Fibroblast of skin of abdomen (primary cell): ENCODE measurements around the gene NUP210.

Experiments used
- DNase-seq: peaks from one replicate; pipeline ENCODE4 v3.0.0-alpha.2; 2013

The NUP210 gene

DNA sequence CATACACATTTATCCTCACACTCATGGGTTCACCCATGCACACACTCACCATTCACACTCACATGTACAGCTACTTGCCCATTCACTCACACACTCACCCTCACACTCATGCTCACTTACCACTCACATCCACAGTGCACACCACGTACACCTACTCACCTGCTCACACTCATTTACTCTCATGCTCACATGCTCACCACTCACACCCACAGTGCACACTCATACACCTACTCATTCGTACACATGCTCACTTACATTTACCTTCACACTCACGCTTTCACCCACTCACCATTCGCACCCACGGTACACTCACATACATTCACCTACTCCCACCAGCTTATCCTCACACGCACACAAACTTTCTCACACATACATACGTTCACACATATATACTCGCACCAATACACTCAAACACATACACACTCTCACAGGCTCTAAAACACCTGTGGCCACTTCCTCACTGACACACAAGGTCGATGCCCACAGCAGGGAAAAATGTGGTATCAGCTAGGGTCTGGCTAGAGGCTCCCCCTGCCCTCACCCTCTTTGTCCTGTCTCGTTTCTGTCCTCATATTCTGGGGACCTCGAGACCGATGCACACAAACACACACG is 46.0 kb downstream of the NUP210 start:
- no peak for DNase-seq

DNA sequence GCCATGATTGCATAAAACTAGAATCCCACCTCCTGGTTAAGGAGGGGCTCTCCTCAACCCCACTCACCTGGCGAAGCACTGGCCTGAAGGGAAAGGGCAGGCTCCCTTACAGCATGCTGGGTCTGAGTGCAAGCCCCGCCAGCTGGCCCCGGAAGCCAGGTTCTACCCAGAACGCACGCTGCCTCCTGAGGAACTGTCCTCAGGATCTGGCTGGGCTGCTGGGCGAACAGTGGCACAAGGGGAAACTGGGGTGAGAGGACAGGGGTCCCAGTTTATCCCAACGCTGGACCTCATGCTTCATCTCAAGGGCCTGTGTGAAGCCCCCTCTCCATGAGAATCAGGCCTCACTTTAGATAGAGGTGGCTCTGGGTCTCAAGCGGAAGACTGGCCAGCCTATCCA is 47.5 kb downstream of the NUP210 start:
- DNase-seq: no peak

DNA sequence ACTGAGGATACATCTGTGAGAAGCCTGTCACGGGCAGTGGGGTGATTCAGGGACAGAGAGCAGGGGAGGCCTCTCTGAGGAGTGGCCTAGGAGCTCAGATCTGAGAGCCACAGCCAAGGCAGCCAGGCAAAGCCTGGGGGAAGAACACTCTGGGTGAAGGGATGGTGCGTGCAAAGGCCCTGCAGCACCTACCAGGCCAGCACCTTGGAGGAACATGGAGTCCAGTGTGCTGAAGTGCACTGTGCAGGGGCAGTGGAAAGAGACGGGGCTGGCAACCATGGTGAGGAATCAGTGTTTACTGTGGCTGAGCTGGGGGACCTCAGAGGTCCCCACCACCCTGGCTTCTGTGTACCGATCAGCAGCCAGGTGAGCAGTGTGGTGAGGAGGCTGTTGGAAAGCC is 48.0 kb downstream of the NUP210 start:
- DNase-seq: no peak

DNA sequence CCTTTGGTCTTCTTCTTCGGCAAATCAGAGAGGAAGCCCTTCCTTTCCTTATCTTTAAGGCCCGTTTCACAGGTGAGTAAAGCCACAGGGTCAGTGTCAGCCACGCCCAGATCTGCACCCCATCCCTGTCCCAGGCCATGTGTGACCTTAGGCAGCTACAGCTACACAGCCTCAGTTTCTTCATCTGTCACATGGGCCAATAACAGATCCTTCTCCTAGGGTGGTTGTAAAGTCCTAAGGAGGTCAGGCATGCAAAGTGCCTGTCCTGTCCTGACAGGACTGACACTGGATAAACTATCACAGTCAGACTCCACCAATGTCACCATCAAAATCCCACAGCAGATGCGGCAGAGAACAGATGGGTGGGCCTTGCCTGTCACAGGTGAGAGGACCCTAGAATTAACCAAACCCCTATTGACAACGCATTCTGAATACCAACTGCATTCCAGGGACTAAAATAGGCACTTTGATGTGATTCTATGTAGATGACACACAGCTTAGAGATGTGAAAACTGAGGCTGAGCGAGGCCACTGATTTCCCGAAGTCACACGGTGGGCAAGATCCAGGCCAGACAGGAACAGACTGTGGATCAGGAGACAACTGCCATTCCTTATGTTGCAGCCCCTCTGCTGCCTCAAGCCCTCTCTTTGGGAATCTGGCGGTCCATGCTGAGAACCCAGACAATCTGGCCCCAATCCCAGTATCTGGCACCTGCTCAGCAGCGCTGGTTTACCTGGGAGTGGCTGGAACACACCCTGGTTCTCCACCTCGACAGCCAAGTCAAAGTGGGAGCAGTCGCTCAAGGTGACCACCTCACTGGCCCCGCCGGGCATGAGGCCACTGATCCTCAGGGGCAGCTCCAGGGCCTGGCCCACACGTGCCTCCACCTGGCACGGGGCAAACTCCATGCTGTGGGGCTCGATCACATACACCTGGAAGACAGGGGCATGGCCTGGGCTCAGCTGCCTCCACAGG is 48.7 kb downstream of the NUP210 start:
- DNase-seq: no peak

DNA sequence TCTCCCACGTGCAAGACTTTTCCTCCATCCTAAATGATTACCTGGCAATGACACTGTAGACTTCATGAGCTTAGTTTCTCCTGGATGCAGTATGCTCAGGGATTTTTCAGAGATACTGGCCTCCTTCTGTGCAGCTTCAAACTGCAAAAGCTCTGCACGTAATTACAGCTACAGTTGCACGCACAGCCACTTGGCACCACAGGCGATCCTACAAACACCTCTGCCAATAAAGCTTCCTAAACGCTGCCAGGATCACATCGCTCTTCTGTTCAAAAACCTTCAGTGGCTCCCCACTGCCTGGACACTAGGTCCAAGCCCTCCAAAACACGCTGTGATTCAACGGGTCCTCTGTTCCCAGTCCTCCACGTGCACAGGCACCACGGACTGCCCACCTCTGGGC is 49.5 kb downstream of the NUP210 start:
- no peak for DNase-seq

DNA sequence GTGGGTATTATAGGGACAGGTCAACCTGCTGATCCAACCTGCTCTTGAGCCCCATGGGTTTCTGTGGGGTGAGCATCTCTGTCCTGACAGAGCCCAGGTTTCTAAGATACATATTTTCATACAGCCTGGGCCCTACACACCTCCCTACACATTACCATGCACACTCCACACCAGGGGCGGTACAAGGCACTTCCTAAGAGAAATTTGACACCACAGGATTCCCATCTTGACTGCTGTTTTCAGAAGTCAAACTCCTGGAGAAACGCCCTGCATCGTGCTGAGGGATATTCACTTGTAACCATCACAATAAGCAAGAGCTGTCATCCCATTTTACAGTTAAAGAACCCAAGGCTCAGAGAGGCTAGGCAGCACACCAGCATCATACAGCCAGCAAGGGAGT is 50.1 kb downstream of the NUP210 start:
- no peak for DNase-seq

DNA sequence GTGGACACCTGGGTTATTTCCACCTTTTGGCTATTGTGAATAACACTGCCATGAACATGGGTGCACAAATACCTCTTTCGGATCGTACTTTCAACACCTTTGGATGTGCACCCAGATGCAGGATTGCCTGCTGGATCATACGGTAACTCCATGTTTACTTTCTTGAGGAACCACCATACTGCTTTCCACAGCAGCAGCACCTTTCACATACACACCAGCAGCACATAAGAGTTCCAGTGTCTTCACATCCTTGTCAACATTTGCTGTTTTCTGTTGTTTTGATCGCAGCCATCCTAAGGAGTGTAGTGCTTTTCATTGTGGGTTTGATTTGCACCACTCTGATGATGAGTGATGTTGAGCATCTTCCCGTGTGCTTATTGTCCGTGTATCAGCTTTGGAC is 51.3 kb downstream of the NUP210 start:
- DNase-seq: no peak

DNA sequence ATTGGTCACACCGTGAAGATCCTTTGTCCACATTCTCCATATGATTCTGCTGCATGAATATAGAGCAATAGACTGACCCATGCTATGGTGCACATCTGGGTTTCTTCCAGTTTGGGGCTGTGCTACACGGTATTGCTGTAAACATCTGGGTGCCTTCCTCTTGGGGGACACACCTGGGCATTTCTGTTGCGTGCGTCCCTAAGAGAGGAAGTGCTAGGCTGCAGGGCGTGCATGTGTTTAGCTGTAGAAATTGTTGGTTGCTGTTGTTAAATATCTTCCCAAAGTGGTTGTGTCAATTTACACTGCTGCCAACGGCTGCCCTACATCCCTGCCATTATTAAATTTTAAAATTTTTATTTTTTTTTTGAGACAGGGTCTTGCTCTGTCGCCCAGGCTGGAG is 52.4 kb downstream of the NUP210 start:
- no peak for DNase-seq

DNA sequence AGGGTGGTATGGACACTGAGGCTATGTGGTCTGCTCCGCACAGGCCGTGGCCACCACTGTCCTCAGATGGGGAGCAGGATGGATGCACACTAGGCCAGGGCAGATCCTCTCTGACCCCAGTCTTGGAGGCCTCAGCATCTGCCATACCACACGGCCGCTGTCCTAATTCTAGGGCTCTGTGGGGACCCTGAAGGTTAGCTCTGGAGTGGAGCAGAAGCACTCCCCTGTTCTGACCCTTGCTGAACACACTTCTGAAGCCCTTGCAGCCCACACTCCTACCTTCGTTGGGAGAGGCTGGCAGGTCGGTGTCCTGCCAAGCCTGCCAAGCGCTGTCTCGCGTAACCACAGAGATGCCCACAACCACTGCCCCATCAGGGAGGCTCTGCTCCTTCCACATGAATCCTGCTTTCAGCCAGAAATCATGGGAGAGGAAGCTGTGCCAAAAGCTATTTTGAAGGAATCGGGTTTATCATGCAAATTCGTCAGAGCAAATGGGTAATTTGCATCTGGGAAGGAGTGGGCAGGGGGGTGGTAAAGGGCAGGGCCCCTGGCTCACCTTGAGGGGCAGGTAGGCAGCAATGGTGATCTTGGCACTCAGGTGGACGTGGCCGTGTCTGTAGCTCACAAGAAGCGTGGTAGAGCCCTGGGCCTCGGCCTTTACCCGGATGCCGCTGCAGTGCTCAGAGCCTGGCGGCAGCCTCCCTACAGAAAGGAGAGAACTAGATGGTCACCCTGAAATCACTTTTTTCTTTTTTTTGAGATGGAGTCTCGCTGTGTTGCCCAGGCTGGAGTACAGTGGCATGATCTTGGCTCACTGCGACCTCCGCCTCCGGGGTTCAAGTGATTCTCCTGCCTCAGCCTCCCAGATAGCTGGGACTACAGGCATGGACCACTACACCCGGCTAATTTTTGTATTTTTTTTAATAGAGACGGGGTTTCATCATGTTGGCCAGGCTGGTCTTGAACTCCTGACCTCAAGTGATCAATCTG is 54.4 kb downstream of the NUP210 start:
- DNase-seq: no peak

DNA sequence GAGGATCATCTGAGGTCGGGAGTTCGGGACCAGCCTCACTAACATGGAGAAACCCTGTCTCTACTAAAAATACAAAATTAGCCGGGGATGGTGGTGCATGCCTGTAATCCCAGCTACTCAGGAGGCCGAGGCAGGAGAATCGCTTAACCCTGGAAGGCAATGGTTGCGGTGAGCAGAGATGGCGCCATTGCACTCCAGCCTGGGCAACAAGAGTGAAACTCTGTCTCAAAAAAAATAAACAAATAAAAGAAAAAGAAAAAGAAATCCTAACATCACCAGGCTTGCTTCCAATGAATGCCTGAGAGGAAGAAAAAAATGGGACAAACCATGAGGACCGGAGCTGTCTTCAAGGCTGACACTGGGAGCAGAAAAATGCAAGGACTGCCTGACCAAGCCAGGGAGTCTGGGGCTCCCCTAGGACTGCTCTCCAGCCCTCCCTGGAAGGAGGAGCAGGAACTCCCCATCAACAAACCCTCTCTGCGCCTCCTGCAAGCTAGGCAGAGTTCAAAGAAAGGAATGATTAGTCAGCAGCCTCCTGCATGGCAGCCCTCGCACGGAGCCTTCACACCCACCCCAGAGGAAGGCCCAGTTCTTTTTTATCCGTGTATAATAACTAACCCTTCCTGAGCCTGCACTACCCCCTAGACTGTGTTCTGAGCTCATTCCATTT is 55.4 kb downstream of the NUP210 start:
- DNase-seq: peak; percentile 39

DNA sequence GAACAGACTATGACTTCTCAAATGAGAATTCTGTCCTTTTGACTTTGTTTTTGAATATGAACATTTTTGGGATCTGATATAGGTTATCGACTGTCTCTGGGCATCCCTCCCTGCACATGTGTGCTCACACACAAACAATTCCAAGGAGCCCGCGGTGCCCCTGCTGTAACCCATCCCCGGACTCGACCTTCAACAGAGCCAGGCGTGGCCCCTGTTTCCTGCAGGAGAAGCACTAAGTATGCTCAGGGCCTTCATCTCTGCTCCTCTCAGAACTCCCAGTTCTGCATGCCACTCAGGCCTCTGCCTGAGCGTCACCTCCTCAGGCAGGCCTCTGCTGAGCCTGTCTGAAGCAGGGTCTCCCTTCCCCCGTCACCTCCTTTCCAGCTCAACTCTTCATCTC is 57.6 kb downstream of the NUP210 start:
- DNase-seq: no peak

DNA sequence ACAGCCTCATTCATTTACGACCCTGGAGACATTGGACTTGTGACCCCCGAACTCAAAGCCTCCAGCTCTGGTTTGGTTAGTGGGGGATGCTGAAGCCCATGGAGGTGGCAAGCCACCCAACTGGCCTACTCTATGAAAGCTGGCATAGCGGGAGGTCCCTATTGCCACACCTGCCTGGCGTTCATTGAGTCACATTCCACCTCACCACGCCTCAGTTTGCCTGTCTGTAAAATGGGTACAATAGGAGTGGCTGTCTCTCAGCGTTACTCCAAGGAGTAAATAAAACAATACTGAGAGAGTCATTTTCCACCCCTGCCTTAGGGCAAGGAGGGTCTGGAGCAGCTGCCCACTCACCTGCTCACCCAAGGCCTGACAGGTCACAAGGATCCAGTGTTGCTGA is 60.2 kb downstream of the NUP210 start:
- no peak for DNase-seq

DNA sequence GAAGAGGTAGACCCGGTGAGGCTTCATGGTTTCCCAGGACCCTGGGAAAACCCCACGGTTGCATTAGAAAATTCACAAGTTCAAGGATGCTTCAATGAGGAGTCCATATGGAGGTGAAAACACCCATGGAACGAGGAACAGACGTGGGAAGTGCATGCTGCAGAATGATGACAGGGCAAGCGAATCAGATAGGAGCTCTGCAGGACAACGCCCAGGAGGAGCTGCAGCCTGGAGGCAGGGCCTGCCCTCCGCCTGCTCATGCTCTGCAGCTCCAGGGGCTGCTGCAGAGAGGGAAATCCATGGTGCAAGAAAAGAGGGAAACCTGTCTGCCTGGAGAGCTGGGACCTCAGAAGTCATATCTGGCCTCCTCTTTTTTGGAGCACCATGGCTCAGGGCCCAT is 61.5 kb downstream of the NUP210 start:
- no peak for DNase-seq

DNA sequence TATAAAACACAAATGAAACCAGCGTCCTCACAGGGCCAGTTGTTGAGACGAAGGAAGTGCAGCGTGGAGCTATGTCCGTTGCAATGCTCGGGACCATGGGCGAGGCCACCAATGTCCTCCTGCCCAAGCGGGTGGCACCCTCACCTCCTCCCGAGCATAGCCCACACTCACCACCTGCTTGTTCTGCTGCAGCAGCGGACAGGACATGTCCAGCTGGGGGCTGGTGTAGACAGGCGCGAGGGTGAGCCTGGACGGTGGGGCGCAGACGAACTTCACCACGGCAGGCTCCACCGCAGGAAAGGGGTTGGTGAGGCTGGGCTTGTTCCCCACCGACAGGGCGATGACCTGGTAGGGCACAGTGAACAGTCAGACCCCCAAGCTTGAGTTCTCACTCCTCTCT is 62.1 kb downstream of the NUP210 start:
- DNase-seq: no peak

DNA sequence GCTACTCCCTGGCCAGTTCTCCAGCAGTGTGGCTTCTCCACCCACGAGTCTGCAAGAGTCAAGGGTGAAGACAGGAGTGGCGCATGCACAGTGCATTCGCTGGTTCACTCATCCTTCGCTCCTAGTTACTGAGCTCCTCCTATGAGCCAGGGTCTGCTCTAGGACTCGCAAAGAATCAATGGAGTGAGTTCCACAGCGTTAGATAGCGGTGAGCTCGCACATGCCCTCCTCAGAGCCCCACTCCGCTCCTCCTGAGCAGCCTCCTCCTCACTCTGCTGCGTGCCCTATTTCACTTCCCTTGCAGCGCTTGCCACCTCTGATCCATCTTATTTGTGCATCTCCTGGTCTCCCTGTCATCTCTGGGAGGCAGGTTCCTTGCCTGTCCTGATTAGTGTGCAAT is 63.0 kb downstream of the NUP210 start:
- no peak for DNase-seq

DNA sequence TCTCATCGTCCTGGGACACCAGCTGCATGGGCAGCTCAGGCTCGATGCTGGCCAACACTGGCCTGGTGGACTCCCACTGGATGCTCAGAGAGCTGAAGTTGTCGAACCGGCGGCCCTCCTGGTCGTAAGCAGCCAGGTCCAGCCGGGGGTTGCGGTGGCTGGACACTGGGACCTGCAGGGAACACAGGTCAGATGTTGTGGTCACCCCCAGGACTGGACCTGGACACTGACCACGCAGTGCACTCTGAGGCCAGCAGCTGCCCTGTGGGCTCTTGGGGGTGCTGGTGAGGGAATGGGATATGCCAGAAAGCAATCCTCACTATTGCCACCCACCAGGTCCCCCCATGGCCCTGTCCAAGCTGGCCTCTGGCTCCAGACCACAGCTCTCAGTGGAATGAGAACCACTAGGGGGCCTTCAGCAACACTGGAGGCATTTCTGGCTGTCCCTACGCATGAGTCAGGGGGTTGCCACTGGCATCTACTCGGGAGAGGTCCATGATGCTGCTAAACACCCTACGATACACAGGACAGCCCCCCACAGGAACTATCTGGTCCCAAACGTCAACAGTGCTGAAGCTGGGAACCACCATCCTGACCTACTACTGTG is 66.1 kb downstream of the NUP210 start:
- peak; percentile 6 for DNase-seq

DNA sequence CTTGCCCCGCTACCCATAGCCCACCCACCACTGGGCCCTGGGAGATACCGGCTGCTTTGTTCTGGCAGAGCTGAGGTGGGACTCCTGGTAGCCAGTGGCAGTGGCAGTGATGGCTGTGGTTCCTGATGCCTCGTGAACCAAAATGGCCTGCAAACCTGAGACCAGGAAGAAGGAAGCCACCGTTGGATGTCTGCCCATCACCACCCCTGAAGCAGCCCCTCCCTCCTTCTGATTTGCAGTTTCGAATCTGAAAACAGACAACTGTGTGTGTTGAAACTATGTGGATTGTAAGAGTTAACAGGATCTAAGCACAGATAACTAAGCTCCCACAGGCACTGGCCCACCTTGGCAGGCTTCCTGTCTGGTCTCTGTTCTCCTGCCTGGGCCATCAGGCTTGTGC is 66.6 kb downstream of the NUP210 start:
- DNase-seq: no peak

DNA sequence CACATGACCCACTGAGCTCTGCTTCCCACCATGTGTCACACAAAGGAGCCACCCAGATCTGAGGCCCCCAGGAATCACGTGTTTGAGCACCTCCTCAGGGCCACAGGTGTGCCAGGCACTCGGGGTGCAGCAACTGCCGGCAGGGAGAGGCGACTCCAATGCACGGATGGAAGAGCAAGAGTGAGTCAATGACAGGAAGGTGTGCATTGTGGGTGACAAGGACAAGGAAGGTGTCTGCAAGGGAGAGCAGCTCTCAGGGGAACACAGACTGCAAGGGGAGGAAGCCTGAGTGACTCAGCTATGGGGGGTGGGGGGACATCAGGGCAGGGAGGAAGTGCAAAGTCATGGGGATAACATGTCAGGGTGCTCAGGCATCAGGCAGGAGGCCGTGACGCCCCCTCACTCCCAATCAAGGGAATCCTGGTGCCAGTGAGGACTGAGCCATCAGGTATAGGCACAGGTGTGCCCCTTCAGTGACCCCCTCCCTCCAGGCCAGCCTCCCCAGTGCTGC is 67.4 kb downstream of the NUP210 start:
- peak; percentile 45 for DNase-seq

DNA sequence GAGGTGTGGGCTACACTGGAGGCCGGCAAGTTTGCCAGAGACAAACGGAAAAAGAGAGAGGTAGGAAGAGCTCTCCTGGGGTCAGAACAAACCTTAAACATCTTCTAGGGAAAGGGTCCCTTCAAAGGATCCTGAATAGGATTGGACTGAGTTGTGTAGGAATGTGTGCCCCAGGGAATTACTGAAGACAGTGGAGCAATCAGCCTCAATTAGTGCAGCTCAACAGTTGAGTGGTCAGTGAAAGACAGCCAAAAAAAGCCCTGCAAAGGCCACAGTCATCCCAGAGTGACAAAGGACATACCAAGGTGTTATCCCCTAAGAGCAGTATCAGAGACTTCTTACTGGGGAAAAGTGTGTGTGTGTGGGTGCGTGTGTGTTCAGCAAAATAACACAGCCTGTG is 70.3 kb downstream of the NUP210 start:
- DNase-seq: no peak

DNA sequence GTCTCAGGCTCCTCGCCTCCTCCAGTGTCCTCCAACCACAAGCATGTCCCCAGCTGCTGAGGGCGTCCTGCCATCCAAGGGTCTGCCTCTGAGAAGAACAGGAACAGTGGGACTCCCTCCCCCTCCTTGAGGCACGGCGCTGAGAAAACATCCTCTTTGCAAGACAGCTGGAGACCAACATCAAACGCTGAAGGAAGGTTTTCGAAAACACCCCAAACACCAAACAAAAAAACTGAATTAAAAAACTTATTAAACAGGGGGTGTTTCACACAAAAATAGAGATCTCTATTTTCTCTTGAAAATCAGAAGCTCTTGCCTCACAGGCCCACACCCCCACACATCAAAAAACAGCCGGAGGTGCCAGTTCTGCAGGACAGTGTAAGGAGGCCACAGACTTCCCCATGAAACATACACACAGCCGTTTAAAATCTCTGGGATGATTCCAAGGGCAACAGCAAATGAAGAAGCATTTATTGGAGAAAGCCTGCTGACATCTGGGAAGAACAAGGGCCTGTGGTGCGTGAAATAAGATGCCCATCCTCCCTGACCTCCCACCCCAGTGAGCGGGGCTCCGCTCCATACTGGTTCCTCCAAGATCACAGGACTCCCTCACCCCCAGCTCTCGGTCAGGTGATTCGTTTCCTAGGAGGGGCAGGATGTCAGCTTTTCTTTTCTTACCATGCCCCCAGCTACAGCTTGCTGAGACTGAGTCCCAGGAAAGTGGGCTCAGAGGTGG is 71.3 kb downstream of the NUP210 start:
- peak; percentile 37 for DNase-seq

DNA sequence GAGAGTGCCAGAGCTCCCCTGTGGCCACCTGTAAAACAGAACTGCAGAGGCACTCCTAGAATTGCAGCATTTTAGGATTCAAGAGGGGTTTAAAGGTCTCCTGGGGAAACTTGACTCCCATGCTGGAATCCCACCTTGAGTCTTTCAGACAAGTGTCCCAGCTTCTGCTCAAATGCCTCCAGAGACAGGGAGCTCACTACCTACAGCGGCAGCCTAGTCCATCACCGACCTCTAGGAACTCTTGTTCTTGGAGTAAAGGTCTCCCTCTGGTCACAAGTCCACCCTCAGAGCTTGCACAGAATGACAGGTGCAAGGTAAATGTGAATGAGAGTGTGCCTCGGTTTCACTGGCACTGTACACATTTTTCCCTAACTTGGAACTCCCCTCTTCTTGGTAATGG is 72.0 kb downstream of the NUP210 start:
- DNase-seq: no peak
